Left cardiac atrium (tissue), 4 donors: ENCODE results near the gene CEP295NL. TPM values are rescaled to one million over a fixed set of nuclear protein-coding genes. Genes with fewer than 3 reads are reported as not detected.

Experiments used
- ATAC-seq, 2 donors: fragments of 200-7000 bp; cut with Tn5 transposase; one replicate each; pipeline ENCODE4 v1.9.1; 2020; ENCODE audit warnings: mild to moderate bottlenecking in 2 of 2, moderate library complexity in 2 of 2
- DNase-seq: peaks from one replicate; pipeline ENCODE4 v3.0.0-alpha.2; 2020
- intact Hi-C, 2 donors: fragments of 100-400 bp; cut with DNase I; formaldehyde crosslinking; loops; one replicate each; pipeline versions ENCODE4 v1.14.1 to v1.15.1; 2022 to 2023
- total RNA-seq, 2 donors: library from RNA; stranded (reverse); fragmentation: NEBNext Ultra II Directional; extraction: Animal tissue kit (Norgen Biotek cat#: 25700); gene quantifications; one replicate each; pipeline ENCODE4 v1.2.1, GENCODE V29; 2021
- donor health status: DM: no; HTN: yes; CAD: no.
- donor health status: DM: no; HTN: yes; CAD: no; lungs with severe emphysema.
- donor health status: DM: yes; HTN: yes; CAD: no.
- donor health status: Dilated cardiomyopathy.

CEP295NL gene
- total RNA-seq, 2 donors from 2014 or later, result 1.7 to 2.3 TPM

- ATAC-seq (peak; percentile 82 to 92), DNase-seq (peak; percentile 95)
- intact Hi-C loops, result loop anchor here in 1 of 2 donors (10.0 kb wide), 1 partner anchor 69 kb away; no protein-coding TSS in a partner anchor
These were observed 31.1 kb upstream of the CEP295NL start for GRCh38 chr17:78933959-78934568.

GRCh38 chr17:78933025-78933958 lies 30.3 kb upstream of the CEP295NL start:
- DNase-seq (peak; percentile 75), ATAC-seq (peak in 1 of 2 donors; percentile 66)
- intact Hi-C loops, result loop anchor here in 1 of 2 donors (10.0 kb wide), 1 partner anchor 68 kb away; no protein-coding TSS in a partner anchor

- ATAC-seq, result no peak
- intact Hi-C loops, result loop anchor here in 1 of 2 donors (10.0 kb wide), 1 partner anchor 65 kb away; no protein-coding TSS in a partner anchor
- no peak for DNase-seq
These were observed 27.1 kb upstream of the CEP295NL start for GRCh38 chr17:78929908-78930775.

- peak; percentile 75 to 82 for ATAC-seq
- peak; percentile 86 for DNase-seq
- intact Hi-C loops, result no loop called here
These were observed 22.9 kb upstream of the CEP295NL start for GRCh38 chr17:78925662-78926555.

- ATAC-seq, result peak; percentile 79 to 81
- DNase-seq, result peak; percentile 92
- intact Hi-C loops, result no loop called here
These were observed 22.2 kb upstream of the CEP295NL start, which contains the start of gene TIMP2 for GRCh38 chr17:78925234-78925633. TSS of gene TIMP2 (minus strand) at chr17:78925387. CDS start at chr17:78925088, 299 bp downstream.

- intact Hi-C loops, result loop anchor here in 1 of 2 donors (5.0 kb wide), 1 partner anchor 42 kb away; no protein-coding TSS in a partner anchor
- ATAC-seq (peak in 1 of 2 donors; percentile 6), DNase-seq (peak; percentile 48)
These were observed 21.6 kb upstream of the CEP295NL start for GRCh38 chr17:78924481-78925151.

GRCh38 chr17:78923660-78924453 lies 20.9 kb upstream of the CEP295NL start:
- peak in 1 of 2 donors; percentile 42 for ATAC-seq
- intact Hi-C loops, result loop anchor here in 1 of 2 donors (5.0 kb wide), 1 partner anchor 42 kb away; no protein-coding TSS in a partner anchor
- DNase-seq, result peak; percentile 71

- peak; percentile 19 for DNase-seq
- intact Hi-C loops, result loop anchor here in 1 of 2 donors (5.0 kb wide), 1 partner anchor 41 kb away; no protein-coding TSS in a partner anchor
- ATAC-seq, result no peak
These were observed 20.0 kb upstream of the CEP295NL start for GRCh38 chr17:78922816-78923498.

- DNase-seq (peak; percentile 46), ATAC-seq (peak; percentile 4 to 46)
- intact Hi-C loops, result loop anchor here in 1 of 2 donors (5.0 kb wide), 1 partner anchor 39 kb away; no protein-coding TSS in a partner anchor
These were observed 18.5 kb upstream of the CEP295NL start for GRCh38 chr17:78921437-78921971.

GRCh38 chr17:78920528-78920927 lies 17.5 kb upstream of the CEP295NL start:
- no peak for DNase-seq
- no peak for ATAC-seq
- intact Hi-C loops, result loop anchor here in 1 of 2 donors (5.0 kb wide), 1 partner anchor 38 kb away; no protein-coding TSS in a partner anchor

GRCh38 chr17:78919861-78920450 lies 17.0 kb upstream of the CEP295NL start:
- DNase-seq (no peak), ATAC-seq (no peak)
- intact Hi-C loops, result loop anchor here in 1 of 2 donors (5.0 kb wide), 1 partner anchor 38 kb away; no protein-coding TSS in a partner anchor

- ATAC-seq, result no peak
- intact Hi-C loops, result no loop called here
- peak; percentile 21 for DNase-seq
These were observed 16.0 kb upstream of the CEP295NL start for GRCh38 chr17:78918979-78919378.

GRCh38 chr17:78917451-78918275 lies 14.7 kb upstream of the CEP295NL start:
- ATAC-seq (no peak), DNase-seq (peak; percentile 10)
- intact Hi-C loops, result no loop called here
